Measurements from ENCODE around the gene SLC7A4.
A peak's percentile ranks its signal among the peaks of the same experiment; 100 is the strongest.
"Not testable (repeated sequence)": the region's sequence is repeated elsewhere in the genome, so short reads cannot be mapped to it uniquely, and the experiment has no call there.

Gene SLC7A4

GRCh38 chr22:21061660-21062321 is 29.4 kb upstream of the SLC7A4 start:
- not testable (repeated sequence) for DNase-seq

- DNase-seq, result not testable (repeated sequence)
These were observed 28.0 kb upstream of the SLC7A4 start for GRCh38 chr22:21060363-21060762.

- no peak for DNase-seq
These were observed 23.5 kb upstream of the SLC7A4 start for GRCh38 chr22:21055880-21056319.

GRCh38 chr22:21055564-21055834 is 23.1 kb upstream of the SLC7A4 start:
- no peak for DNase-seq

- no peak for DNase-seq
These were observed 22.6 kb upstream of the SLC7A4 start for GRCh38 chr22:21054714-21055563.

- no peak for DNase-seq
These were observed 21.8 kb upstream of the SLC7A4 start for GRCh38 chr22:21054046-21054713.

GRCh38 chr22:21052715-21053459 is 20.5 kb upstream of the SLC7A4 start:
- DNase-seq, result no peak

- DNase-seq, result no peak
These were observed 19.6 kb upstream of the SLC7A4 start for GRCh38 chr22:21051831-21052400.

GRCh38 chr22:21051145-21051830 is 18.9 kb upstream of the SLC7A4 start:
- no peak for DNase-seq

GRCh38 chr22:21048965-21049364 is 16.6 kb upstream of the SLC7A4 start:
- DNase-seq, result not testable (repeated sequence)

- DNase-seq, result not testable (repeated sequence)
These were observed 16.1 kb upstream of the SLC7A4 start for GRCh38 chr22:21048448-21048847.

- no peak for DNase-seq
These were observed 15.4 kb upstream of the SLC7A4 start for GRCh38 chr22:21047730-21048129.

- no peak for DNase-seq
These were observed 14.8 kb upstream of the SLC7A4 start for GRCh38 chr22:21047035-21047661.

GRCh38 chr22:21045585-21046294 is 13.4 kb upstream of the SLC7A4 start, which contains the start of gene LRRC74B:
LRRC74B (plus strand) TSS chr22:21045946; CDS start chr22:21045987, 41 bp downstream.
- peak; percentile 89 for DNase-seq

- no peak for DNase-seq
These were observed 12.7 kb upstream of the SLC7A4 start for GRCh38 chr22:21044931-21045584.

GRCh38 chr22:21043860-21044535 is 11.6 kb upstream of the SLC7A4 start:
- no peak for DNase-seq

GRCh38 chr22:21042978-21043859 is 10.9 kb upstream of the SLC7A4 start:
- DNase-seq, result no peak

GRCh38 chr22:21041937-21042336 is 9.6 kb upstream of the SLC7A4 start:
- DNase-seq, result no peak

GRCh38 chr22:21039158-21039557 is 6.8 kb upstream of the SLC7A4 start:
- DNase-seq, result not testable (repeated sequence)
